HG03159 (cell line): ENCODE data around the gene ERRFI1.
"Not testable (repeated sequence)": the region's sequence is repeated elsewhere in the genome, so short reads cannot be mapped to it uniquely, and the experiment has no call there.

Source experiments
- ATAC-seq: cut with Tn5 transposase; IDR thresholded peaks from one replicate; pipeline ENCODE4 v1.9.1; 2021; ENCODE audit warnings: mild to moderate bottlenecking, moderate library complexity; ENCODE audit not compliant: unreplicated experiment

The ERRFI1 gene, protein sequence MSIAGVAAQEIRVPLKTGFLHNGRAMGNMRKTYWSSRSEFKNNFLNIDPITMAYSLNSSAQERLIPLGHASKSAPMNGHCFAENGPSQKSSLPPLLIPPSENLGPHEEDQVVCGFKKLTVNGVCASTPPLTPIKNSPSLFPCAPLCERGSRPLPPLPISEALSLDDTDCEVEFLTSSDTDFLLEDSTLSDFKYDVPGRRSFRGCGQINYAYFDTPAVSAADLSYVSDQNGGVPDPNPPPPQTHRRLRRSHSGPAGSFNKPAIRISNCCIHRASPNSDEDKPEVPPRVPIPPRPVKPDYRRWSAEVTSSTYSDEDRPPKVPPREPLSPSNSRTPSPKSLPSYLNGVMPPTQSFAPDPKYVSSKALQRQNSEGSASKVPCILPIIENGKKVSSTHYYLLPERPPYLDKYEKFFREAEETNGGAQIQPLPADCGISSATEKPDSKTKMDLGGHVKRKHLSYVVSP

DNA sequence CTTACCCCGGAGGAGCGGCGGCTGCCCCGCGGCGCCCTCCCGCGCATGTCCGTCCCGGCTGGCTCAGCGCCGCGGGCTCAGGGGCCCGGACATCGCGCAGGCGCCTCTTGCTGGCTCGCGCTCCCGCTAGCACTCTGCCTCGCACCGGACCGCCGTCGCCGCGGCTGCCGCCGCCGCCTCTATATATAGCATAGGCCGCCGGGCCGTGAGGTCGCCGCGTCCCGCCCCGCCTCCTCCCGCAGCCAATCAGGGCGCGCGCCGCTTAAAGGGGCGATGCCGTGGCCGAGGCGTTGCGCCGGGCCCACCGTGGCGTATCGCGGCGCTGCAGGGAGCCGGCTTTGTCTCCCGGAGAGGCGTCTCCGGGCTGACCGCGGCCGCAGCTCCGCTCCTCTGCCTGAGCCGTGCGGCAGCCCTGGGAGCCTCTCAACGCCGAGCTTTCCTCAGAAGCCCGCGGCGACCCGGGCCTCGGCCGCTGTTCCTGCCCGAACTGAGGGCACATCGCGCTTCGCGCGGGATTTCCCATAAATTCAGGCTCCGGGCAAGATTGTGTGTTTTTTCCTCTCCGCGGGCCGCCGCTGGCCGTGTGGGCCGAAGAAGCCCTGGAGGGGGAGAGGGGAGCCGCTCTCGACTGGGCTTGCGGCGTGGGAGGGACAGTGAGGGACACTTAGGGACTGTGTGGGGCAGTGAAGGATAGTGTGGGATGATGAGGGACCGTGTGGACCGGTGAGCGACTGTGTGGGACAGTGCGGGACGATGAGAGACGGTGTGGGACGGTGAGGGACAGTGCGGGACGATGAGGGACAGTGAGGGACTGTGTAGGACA is at the start of gene ERRFI1:
TSS of gene ERRFI1 (minus strand) at position 157 of the 823 bp plus-strand sequence. CDS start 10,690 bp downstream, outside the sequence.
- peak; percentile 79 for ATAC-seq

DNA sequence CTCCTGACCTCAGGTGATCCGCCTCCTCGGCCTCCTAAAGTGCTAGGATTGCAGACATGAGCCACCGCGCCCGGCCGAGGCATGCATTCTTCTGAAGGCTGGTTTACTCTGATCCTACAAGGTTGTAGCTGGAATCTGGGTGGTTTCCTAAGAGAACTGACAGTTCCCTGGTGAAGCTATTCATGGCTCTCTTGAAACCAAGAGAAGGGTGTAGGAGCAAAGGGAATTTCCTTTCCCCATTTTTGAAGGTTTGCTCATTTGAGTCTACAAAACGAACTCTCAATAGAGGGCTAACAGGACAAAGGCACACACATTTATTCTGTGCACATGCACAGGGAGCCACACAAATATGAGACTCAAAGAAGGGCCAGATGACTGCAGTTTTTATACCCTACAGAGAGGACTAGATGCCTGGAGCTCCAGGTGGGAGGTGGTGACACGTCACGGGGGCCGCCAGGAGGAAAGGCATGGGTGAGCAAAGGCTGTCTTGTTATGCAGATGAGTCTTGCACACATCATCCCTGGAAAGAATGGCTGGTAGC is 49.5 kb upstream of the ERRFI1 start:
- ATAC-seq = no peak

DNA sequence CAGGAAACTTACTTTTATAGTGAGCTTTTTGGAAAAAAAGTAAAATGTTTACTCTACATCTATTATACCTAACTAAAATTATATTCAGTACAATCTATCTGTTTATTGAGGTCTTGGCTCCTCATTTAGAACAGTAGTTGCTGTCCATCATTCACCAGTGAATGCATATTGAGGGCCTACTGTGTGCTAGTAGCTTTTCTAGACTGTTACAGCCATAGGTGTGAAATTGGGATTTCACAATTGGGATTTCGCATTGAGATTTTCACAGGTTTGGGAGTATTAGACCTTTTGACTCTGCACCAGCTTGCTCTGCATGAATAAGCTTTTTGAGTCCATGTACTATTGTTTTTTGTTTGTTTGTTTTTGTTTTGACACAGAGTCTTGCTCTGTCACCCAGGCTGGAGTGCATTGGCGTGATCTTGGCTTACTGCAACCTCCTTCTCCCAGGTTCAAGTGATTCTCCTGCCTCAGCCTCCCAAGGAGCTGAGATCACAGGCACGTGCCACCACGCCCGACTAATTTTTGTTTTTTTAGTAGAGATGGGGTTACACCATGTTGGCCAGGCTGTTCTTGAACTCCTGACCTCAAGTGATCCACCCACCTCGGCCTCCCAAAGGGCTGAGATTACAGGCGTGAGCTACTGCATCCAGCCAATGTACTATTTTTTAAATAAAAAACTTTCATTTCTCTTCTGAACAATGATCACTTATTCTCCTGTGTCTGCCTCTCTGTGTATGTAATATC is 47.2 kb upstream of the ERRFI1 start:
- ATAC-seq = no peak

DNA sequence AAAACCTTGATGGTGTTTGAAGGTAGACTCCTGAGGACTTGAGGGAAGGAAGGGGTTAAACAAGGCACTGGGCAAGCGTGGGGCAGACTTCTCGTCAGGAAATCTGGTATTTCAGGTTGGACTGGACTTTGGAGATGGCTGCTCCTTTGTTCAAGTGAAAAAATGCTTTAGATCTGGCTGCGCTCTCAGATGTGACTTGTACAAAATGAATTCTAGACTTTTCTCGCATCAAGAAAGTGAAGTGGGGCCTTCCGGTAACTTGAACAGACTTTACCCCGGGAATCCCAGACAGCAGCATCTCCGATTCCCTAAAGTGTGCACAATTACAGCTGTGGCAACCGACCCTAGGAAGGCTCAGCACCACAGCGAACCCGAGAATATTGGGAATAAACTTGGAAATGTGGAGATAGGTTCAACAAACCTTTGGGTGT is 44.3 kb upstream of the ERRFI1 start:
- ATAC-seq = no peak

DNA sequence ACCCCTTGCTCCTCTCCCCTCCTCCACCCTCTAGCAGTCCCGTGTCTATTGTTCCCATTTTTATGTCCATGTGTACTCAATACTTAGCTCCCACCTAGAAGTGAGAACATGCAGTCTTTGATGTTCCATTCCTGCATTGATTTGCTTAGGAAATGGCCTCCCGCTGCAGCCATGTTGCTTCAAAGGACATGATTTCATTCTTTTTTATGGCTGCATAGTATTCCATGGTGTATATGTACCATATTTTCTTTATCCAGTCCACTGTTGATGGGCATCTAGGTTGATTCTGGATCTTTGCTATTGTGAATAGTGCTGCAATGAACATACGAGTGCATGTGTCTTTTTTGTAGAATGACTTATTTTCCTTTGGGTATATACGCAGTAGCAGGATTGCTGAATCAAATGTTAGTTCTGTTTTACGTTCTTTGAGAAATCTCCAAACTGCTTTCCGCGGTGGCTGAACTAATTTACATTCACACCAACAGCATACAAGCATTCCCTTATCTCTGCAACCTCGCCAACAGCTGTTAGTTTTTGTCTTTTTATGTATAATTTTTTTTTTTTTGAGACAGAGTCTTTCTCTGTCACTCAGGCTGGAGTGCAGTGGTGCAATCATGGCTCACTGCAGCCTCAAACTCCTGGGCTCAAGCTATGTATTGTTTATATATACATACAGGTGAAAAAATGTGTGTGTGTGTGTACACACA is 43.7 kb upstream of the ERRFI1 start:
- ATAC-seq = not testable (repeated sequence)

DNA sequence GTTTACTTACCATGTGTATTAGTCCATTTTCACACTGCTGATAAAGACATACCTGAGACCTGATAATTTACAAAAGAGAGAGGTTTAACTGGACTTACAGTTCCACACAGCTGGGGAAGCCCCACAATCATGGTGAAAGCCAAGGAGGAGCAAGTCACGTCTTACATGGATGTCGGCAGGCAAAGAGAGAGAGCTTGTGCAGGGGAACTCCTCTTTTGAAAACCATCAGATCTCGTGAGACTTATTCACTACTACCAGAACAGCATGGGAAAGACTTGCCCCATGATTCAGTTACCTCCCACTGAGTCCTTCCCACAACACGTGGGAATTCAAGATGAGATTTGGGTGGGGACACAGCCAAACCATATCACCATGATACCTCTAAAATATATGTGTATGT is 39.3 kb upstream of the ERRFI1 start:
- no peak for ATAC-seq

DNA sequence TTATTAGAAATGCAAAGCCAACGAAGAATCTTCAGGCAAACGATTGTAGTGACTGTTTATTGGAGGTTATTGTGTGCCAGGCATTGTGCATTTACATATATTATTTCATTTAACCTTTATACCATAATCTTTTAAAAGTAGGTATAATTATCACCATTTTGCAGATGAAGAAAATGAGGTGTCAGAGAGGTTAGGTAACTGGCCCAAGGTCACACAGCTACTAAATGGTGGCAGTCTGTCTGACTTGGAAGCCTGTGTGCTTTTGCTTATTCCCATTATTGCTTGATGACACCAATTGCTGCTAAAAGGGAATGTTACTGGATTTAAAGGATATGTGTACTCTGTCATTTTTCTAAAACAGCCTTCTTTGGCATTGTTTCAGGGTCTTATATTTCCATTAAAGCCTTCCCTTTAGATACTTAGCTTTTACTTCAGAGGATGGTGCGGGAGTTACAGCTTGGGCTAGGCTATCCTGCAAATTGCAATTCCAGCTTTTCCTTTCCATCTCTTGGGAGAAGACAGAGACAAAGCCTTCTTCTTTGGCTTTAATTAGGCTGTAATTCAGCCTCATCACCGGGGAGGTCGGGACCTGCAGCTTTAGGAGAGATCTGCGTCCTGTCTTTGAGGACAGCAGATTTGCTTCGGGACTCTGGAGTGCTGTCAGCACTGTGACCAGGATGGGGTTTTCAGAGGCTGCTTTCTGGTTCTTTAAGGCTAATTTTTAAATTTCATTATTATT is 37.4 kb upstream of the ERRFI1 start:
- no peak for ATAC-seq

DNA sequence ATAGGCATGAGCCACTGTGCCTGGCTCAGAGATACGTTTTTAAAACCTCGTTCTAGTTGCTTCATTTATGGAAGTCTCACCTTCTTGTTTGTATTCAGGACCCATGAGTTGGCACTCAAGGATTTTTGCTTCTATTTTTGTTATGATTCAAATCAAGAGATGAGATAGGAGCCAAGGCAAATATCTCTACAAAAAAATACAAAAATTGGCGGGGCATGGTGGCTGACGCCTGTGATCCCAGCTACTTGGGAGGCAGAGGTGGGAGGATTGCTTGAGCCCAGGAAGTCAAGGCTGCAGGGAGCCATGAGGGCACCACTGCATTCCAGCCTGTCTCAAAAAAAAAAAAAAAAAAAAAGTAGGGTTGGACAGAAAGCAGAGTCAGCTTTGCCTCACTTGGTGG is 36.8 kb upstream of the ERRFI1 start:
- ATAC-seq = no peak

DNA sequence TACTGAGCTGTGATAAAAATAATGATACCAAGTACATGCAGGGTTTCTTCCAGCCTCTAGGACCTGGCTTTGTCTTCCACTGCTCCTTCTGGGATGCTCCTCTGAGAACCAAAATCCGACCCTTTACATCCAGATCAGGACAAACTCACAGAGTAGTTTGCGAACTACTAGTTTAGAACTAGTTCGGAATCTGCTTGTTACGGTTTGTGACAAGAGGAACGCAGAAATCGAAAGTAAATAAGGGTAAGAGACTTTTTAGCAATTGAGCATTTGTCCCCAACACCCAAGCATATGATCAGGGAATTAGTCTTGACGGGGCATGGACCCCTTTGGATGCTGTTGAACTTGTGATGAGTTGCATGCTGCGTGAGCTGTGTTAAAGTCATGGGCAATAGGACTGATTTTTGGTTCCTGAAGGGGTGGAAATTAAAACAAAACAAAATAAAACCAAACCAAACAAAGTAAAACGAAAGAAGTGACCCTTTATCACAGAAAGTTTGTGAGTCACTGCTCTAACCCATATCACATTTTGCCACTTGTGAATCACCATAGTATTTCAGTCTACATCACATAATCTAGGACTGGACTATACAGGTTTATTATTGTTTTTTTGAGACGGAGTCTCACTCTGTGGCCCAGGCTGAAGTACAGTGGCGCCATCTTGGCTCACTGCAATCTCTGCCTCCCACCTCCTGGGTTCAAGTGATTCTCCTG is 35.7 kb upstream of the ERRFI1 start:
- no peak for ATAC-seq

DNA sequence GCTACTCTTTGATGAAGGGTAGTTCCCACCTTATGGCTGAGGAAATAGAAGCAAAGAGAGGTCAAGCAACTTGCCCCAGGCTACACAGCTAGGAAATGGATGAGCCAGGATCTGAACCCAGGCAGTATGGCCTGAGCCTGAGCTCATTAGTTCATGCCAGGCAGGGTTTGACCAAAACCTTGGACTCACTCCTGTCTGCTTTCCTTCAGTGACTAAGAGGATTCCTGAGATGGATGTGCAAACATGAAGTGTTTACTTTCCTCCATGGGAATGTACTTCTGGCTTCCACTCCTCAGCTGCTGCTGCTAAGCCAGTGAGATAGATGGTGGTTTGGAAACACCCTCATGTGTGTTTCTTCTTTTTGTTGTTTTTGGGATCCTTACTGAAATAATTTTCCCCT is 35.1 kb upstream of the ERRFI1 start:
- no peak for ATAC-seq

DNA sequence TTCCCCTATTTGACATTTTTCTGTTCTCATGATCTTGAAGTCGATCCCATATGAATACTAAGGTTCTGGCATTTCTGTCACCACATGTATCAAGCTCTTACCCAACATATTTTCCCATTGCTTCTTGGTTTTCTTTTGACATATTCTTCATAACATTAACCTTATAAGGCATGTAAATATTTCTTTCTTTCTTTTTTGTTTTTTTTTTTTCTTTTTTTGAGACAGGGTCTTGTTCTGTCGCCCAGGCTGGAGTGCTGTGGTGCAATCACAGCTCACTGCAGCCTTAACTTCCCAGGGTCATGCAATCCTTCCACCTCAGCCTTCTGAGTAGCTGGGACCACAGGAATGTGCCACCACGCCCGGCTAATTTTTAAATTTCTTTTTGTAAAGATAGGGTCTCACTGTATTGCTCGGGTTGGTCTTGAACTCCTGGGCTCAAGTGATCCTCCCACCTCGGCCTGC is 33.1 kb upstream of the ERRFI1 start:
- no peak for ATAC-seq

DNA sequence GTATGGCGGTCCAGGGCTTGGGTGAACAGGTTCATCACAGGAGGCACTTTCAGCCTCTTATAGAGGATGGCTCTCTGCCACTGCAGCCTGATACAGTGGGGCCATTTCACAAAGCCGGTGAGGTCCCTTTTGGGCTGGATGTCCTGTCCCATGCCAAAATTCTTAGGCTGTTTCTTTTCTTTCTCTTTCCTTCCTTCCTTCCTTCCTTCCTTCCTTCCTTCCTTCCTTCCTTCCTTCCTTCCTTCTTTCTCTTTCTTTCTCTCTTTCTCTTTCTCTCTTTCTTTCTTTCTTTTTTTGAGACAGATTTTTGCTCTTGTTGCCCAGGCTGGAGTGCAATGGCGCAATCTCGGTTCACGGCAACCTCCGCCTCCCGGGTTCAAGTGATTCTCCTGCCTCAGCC is 31.7 kb upstream of the ERRFI1 start:
- not testable (repeated sequence) for ATAC-seq

DNA sequence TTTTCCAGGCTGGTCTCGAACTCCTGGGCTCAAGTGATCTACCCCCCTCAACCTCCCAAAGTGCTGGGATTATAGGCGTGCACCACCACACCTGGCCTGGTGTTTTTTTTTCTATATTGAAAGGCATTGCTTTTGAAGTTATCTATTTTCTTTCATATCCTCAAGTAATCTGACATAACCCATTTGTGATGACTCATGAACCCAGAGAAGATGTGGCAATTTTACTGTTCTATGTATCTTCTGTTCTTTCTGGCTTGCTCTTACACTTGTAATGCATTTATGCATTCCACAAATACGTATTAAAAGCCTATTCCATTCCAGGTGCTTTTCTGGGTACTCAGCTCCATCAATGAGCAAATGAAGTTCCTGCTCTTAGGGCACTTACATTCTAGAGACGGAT is 29.9 kb upstream of the ERRFI1 start:
- no peak for ATAC-seq

DNA sequence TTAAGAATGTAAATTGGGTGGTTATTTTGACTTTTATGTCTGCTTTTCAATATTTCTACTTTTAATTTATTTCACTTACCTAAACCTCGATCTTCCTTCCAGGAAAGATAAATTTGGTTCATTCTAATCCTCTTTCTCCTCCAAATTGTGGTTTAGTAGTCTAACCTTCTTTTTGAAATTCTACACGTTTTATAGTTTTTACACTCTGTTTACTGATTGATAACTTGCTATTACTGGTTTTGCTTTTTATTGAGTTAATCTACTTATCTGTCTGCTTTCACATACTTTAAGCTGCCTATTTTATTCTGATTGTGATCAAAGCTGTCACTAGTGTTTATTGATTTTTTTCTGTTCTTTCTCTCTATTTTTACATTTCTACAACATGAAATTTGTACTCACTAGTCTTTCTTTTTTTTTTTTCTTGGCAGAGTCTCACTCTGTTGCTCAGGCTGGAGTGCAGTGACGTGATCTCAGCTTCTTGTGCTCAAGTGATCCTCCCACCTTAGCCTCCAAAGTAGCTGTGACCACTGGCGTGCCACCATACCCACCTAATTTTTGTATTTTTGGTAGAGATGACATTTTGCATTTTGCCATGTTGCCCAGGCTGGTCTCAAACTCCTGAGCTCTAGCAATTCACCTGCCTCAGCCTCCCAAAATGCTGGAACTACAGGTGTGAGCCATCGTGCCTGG is 27.9 kb upstream of the ERRFI1 start:
- ATAC-seq = no peak

DNA sequence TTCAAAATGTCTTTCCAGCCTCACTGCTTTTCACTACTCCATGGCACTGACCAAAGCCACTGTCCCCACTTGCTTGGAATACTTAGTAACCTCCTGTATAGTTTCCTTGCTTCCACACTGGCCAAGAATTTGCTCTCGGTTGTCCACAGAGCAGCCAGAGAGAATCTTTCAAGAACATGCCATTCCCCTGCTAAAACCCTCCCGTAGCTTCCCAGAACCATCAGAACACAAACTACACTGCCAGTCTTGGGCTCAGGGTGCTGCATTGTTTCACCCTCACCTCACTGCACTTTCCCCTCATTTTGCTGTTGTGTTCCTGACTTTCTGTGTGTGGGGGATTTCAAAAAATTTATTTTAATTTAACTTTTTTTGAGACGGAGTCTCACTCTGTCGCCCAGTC is 25.5 kb upstream of the ERRFI1 start:
- no peak for ATAC-seq

DNA sequence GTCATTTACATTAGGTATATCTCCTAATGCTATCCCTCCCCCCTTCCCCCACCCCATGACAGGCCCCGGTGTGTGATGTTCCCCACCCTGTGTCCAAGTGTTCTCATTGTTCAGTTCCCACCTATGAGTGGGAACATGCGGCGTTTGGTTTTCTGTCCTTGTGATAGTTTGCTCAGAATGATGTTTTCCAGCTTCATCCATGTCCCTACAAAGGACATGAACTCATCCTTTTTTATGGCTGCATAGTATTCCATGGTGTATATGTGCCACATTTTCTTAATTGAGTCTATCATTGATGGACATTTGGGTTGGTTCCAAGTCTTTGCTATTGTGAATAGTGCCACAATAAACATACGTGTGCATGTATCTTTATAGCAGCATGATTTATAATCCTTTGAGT is 23.1 kb upstream of the ERRFI1 start:
- ATAC-seq = not testable (repeated sequence)

DNA sequence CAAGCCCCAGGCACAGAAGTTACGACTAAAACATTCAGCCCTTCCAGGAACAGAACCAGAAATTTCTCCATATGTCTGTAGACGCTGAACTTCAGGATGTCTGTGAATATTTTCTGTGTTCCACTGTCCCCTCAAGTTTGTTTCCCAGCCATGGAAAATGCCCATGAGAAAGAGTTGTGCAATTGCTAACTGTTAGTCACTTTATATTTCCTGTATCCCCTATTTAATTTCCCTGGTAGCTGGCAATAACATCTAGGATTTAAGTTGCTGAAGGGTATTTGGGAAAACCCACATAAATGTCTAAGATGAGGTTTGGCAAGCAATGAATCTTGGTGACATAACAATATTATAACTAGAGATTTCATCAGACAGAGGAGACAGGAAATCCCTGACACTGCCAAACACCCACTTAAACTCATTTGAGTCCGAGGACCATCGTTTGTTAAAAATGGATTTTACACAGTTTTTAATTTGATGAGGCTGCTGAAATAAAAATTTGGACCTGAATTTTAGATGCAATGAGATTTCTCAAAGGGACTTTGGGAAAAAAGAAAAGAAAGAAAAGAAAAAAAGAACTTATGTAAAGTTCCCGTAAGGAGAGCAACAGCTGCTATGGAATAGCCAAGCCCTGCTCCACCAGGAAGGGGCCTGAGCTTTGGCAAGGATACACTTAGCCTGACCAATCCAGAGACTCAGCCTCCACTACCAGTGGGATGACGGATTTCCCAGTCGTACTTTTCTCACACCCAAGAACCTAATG is 21.8 kb upstream of the ERRFI1 start:
- no peak for ATAC-seq

DNA sequence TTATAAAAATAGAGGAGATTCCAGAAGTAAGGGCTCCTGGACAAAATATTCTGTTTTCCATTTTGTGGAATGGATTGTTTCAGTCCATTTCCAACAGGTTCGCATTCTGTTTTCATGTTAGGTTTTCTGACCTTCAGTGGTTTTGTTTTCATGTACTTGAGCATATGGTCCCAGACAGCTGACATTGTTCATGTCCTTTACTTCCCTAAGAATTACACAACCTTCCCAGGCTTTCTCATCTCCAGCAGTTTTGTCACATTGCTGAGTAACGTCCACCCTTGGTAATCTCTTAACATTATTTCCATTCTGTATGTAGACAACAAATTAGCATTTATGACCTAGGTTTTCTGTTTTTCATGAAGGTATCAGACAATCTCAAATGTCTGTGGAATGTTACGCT is 21.0 kb upstream of the ERRFI1 start:
- no peak for ATAC-seq
